Activated CD4-positive, alpha-beta memory T cell treated with anti-CD3 and anti-CD28 coated beads for 36 hours (primary cell): ENCODE measurements around the gene DENND11. TPM values are rescaled to one million over a fixed set of nuclear protein-coding genes. Genes with fewer than 3 reads are reported as not detected.
"Not testable (repeated sequence)": the region's sequence is repeated elsewhere in the genome, so short reads cannot be mapped to it uniquely, and the experiment has no call there.

Experiments used
- CTCF ChIA-PET: fragments of 350-600 bp; sonication (Branson Sonifier 250); formaldehyde crosslinking; loops from one replicate; lab custom pipeline; 2021; ENCODE audit warnings: antibody characterized with exemption, inconsistent platforms; lab: Charles Lee
- POLR2A ChIA-PET: fragments of 350-600 bp; sonication (Branson Sonifier 250); formaldehyde crosslinking; loops from one replicate; lab custom pipeline; 2021; ENCODE audit warnings: antibody characterized with exemption; lab: Charles Lee
- DNase-seq: peaks from one replicate; pipeline ENCODE4 v3.0.0-alpha.2; 2020
- H3K27ac Mint-ChIP-seq: one replicate; pipeline ENCODE4 v1.8.0; 2021; ENCODE audit warnings: mixed read lengths
- H3K27me3 Mint-ChIP-seq: one replicate; pipeline ENCODE4 v1.8.0; 2021; ENCODE audit warnings: mixed read lengths
- H3K36me3 Mint-ChIP-seq: one replicate; pipeline ENCODE4 v1.8.0; 2021; ENCODE audit warnings: mixed read lengths
- H3K4me1 Mint-ChIP-seq: one replicate; pipeline ENCODE4 v1.8.0; 2021; ENCODE audit warnings: low read depth, mixed read lengths
- H3K4me3 Mint-ChIP-seq: one replicate; pipeline ENCODE4 v1.8.0; 2021; ENCODE audit warnings: mild to moderate bottlenecking, mixed read lengths
- H3K9me3 Mint-ChIP-seq: one replicate; pipeline ENCODE4 v1.8.0; 2021; ENCODE audit warnings: mixed read lengths
- intact Hi-C: fragments of 100-400 bp; cut with micrococcal nuclease; formaldehyde crosslinking; loops from one replicate; pipeline ENCODE4 v1.15.1; 2023
- total RNA-seq, 2 experiments: library from RNA; stranded (reverse); gene quantifications; one replicate each; pipeline ENCODE4 v1.2.3, GENCODE V29; 2021

DENND11 gene
- total RNA-seq, 2 experiments from 2014 or later = 27.5 to 28.9 TPM

DNA sequence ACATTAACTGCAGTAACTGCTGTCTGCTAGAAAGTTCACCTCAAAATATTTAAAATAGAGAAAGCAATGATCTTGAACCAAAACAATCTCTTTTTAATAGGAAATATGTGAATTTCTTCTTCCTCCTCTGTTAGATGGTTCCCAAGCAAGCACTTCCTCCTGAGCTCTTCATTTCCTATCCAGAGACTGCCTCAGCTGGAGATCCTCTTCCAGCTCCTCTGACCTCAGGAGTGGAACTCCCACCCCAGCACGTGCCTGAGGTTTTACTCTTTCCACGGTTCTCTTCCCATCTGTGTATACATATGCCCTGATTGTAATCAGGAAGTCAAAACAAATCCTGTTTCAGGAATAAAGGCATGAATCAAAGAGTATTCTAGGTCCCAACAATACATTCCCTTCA, 5.6 kb downstream of the DENND11 start:
- Mint-ChIP-seq H3K27ac (no peak overlapping the region), H3K4me1 (peaks cover 54% of the 10 kb centered on the region), H3K36me3 (peaks cover 3% of the 10 kb centered on the region), H3K27me3 (no peaks in the 10 kb centered on the region), H3K9me3 (no peaks in the 10 kb centered on the region), H3K4me3 (no peak overlapping the region)
- POLR2A ChIA-PET = no interaction called here
- intact Hi-C loops = no loop called here
- no peak for DNase-seq
- CTCF ChIA-PET = interaction anchor here (0.6 to 1.4 kb wide), 2 partner anchors 196 to 280 kb away, joined by 3 read pairs; no protein-coding TSS in a partner anchor

- no peaks in the 10 kb centered on the region for H3K9me3 Mint-ChIP-seq
- ChIA-PET CTCF (interaction anchor here (0.6 to 1.4 kb wide), 2 partner anchors 195 to 280 kb away, joined by 3 read pairs; no protein-coding TSS in a partner anchor), POLR2A (no interaction called here)
- no peak overlapping the region for H3K27ac Mint-ChIP-seq
- no peaks in the 10 kb centered on the region for H3K27me3 Mint-ChIP-seq
- peaks cover 3% of the 10 kb centered on the region for H3K36me3 Mint-ChIP-seq
- no peak overlapping the region for H3K4me3 Mint-ChIP-seq
- intact Hi-C loops = no loop called here
- H3K4me1 Mint-ChIP-seq = peaks cover 52% of the 10 kb centered on the region
- DNase-seq = no peak
Measured at GRCh38 chr7:141695803-141696289, 6.1 kb downstream of the DENND11 start.

- H3K9me3 Mint-ChIP-seq = no peaks in the 10 kb centered on the region
- ChIA-PET CTCF (no interaction called here), POLR2A (no interaction called here)
- H3K36me3 Mint-ChIP-seq = no peaks in the 10 kb centered on the region
- no peak for DNase-seq
- no peaks in the 10 kb centered on the region for H3K27me3 Mint-ChIP-seq
- H3K4me1 Mint-ChIP-seq = peaks cover 27% of the 10 kb centered on the region
- no peak overlapping the region for H3K27ac Mint-ChIP-seq
- no peak overlapping the region for H3K4me3 Mint-ChIP-seq
- intact Hi-C loops = no loop called here
Measured at GRCh38 chr7:141693082-141693481, 8.9 kb downstream of the DENND11 start.

DNA sequence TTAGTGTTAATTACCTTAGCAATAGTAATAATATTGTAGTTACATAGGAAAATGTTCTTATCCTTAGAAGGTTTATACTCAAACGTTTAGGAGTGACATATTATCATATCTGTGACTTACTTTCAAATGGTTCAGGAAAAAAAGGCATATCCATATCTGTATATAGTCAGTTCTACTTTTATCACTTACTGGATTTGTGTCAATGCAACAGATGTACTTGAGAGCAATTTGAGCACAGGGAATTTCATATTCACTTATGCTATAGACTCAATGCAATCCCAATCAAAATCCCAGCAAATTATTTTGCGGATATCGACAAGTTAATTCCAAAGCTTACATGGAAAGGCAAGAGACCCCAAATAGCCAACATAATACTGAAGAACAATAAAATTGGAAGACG, 10.0 kb downstream of the DENND11 start:
- H3K36me3 Mint-ChIP-seq = no peaks in the 10 kb centered on the region
- no peak for DNase-seq
- no peaks in the 10 kb centered on the region for H3K9me3 Mint-ChIP-seq
- intact Hi-C loops = no loop called here
- H3K27ac Mint-ChIP-seq = no peak overlapping the region
- no peaks in the 10 kb centered on the region for H3K27me3 Mint-ChIP-seq
- H3K4me1 Mint-ChIP-seq = peaks cover 15% of the 10 kb centered on the region
- H3K4me3 Mint-ChIP-seq = no peak overlapping the region
- CTCF ChIA-PET = interaction anchor here (0.7 kb wide), 1 partner anchor 404 kb away, joined by 3 read pairs; no protein-coding TSS in a partner anchor
- POLR2A ChIA-PET = no interaction called here

DNA sequence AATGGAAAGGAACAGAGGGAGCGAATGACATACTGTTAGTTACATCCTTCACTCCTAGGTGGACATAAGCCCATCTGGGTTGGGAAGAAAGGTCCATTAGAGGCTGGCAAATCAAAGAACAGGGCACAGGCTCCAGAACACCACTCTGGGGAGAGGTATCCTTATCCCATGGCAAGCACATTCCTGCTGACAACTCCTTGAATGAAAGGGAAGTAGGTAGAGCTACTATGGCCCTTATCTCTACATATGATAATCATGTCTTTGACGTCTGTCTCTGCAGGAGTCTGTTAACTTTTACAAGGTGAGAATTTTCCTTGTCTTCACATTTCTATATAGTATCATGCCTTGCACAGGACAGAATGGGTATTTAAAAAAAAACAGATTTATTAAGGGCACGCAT, 10.4 kb downstream of the DENND11 start:
- H3K36me3 Mint-ChIP-seq = peaks cover 2% of the 10 kb centered on the region
- H3K27ac Mint-ChIP-seq = no peak overlapping the region
- no peaks in the 10 kb centered on the region for H3K9me3 Mint-ChIP-seq
- DNase-seq = no peak
- H3K27me3 Mint-ChIP-seq = no peaks in the 10 kb centered on the region
- H3K4me3 Mint-ChIP-seq = no peak overlapping the region
- ChIA-PET POLR2A (no interaction called here), CTCF (no interaction called here)
- intact Hi-C loops = no loop called here
- H3K4me1 Mint-ChIP-seq = peaks cover 11% of the 10 kb centered on the region

DNA sequence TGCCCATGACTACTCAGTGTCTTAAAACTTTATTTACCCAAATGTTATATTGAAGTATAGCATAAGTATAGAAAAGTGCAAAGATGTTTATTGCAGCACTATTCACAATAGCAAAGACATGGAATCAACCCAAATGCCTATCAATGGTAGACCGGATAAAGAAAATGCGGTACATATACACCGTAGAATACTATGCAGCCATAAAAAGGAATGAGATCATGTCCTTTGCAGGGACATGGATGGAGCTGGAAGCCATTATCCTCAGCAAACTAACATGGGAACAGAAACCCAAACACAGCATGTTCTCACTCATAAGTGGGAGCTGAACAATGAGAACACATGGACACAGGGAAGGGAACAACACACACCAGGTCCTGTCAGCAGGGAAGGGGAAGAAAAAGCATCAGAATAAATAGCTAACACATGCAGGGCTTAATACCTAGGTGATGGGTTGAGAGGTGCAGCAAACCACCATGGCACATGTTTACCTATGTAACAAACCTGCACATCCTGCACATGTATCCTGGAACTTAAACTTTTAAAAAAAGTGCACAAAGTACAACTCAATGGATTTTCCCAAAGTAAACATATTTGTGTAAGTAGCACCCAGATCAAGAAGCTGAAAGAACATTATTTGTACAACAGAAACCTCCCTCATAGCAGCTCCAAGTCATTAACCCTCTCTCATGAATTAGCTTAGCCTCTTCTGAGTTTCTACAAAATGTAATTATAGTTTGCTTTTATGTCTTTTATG, 12.7 kb downstream of the DENND11 start:
- H3K27me3 Mint-ChIP-seq, POLR2A ChIA-PET, H3K9me3 Mint-ChIP-seq, DNase-seq, H3K4me3 Mint-ChIP-seq, H3K27ac Mint-ChIP-seq, H3K4me1 Mint-ChIP-seq, intact Hi-C loops, CTCF ChIA-PET: not testable (repeated sequence)
- peaks cover 17% of the 10 kb centered on the region for H3K36me3 Mint-ChIP-seq

DNA sequence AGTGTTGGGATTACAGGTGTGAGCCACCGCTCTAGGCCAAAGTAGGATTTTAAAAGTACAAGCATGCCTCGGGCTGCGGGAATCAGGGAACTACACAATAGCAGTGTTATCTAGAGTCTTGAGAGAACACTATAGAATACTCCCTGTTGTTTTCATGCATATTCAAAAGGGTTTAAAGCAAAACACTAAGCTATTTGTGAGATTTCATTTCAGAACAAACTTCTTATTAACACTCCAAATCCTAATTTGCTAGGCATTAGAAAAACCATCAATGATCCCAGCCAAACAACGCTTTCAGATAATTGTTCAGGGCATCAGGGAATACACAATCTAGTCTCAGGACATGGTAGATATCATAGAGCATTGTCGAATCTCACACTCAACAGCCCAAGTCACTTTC, 13.9 kb downstream of the DENND11 start:
- Mint-ChIP-seq H3K27me3 (no peaks in the 10 kb centered on the region), H3K4me1 (peaks cover 3% of the 10 kb centered on the region), H3K36me3 (peaks cover 20% of the 10 kb centered on the region), H3K4me3 (no peak overlapping the region), H3K27ac (no peak overlapping the region), H3K9me3 (no peaks in the 10 kb centered on the region)
- no peak for DNase-seq
- ChIA-PET POLR2A (no interaction called here), CTCF (no interaction called here)
- intact Hi-C loops = no loop called here

DNA sequence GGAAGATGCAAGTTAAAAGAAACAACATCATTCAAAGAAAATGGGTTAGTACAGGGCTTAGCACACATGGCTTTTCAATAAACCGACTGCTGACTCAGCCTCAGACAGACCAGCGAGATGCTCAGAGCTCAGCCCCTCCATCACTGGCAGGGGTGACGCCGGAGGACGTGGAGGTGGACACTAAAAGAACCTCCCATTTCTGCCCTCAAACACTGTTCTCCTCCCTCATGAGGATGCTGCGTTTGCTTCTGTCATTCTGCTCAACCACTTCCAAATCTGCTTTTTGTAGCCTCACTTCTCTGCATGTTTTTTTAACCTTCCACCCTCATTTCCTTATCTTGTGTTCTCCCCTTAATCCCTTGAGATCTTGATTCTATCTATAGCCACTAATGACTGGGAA, 15.3 kb downstream of the DENND11 start:
- ChIA-PET CTCF (interaction anchor here (1.3 kb wide), 1 partner anchor 52 kb away, joined by 4 read pairs; the partner anchor contains the start of gene SSBP1), POLR2A (interaction anchor here (0.6 kb wide), 1 partner anchor 35 kb away, joined by 4 read pairs; no protein-coding TSS in a partner anchor)
- intact Hi-C loops = no loop called here
- H3K4me1 Mint-ChIP-seq = peaks cover 3% of the 10 kb centered on the region
- no peak overlapping the region for H3K27ac Mint-ChIP-seq
- no peaks in the 10 kb centered on the region for H3K9me3 Mint-ChIP-seq
- H3K27me3 Mint-ChIP-seq = no peaks in the 10 kb centered on the region
- no peak overlapping the region for H3K4me3 Mint-ChIP-seq
- peaks cover 27% of the 10 kb centered on the region for H3K36me3 Mint-ChIP-seq
- no peak for DNase-seq

GRCh38 chr7:141686074-141686473, 15.9 kb downstream of the DENND11 start:
- DNase-seq = no peak
- H3K27me3 Mint-ChIP-seq = no peaks in the 10 kb centered on the region
- H3K27ac Mint-ChIP-seq = no peak overlapping the region
- H3K9me3 Mint-ChIP-seq = no peaks in the 10 kb centered on the region
- POLR2A ChIA-PET = no interaction called here
- H3K36me3 Mint-ChIP-seq = peaks cover 33% of the 10 kb centered on the region
- intact Hi-C loops = no loop called here
- H3K4me3 Mint-ChIP-seq = no peak overlapping the region
- CTCF ChIA-PET = interaction anchor here (1.3 kb wide), 1 partner anchor 52 kb away, joined by 4 read pairs; the partner anchor contains the start of gene SSBP1
- peaks cover 3% of the 10 kb centered on the region for H3K4me1 Mint-ChIP-seq

GRCh38 chr7:141685285-141686023, 16.5 kb downstream of the DENND11 start:
- ChIA-PET POLR2A (no interaction called here), CTCF (interaction anchor here (0.5 to 1.3 kb wide), 2 partner anchors 53 to 252 kb away, joined by 4 read pairs; partner anchors contain the start of gene SSBP1)
- Mint-ChIP-seq H3K27me3 (no peaks in the 10 kb centered on the region), H3K27ac (no peak overlapping the region), H3K9me3 (no peaks in the 10 kb centered on the region), H3K4me1 (peaks cover 3% of the 10 kb centered on the region), H3K36me3 (peaks cover 38% of the 10 kb centered on the region), H3K4me3 (no peak overlapping the region)
- DNase-seq = no peak
- intact Hi-C loops = no loop called here

- no peak overlapping the region for H3K4me3 Mint-ChIP-seq
- peaks cover 20% of the 10 kb centered on the region for H3K4me1 Mint-ChIP-seq
- H3K27ac Mint-ChIP-seq = no peak overlapping the region
- H3K36me3 Mint-ChIP-seq = peaks cover 24% of the 10 kb centered on the region
- no peaks in the 10 kb centered on the region for H3K9me3 Mint-ChIP-seq
- intact Hi-C loops = loop anchor here (1.0 kb wide), 2 partner anchors 23 to 25 kb away; partner anchors contain the start of gene DENND11
- no peaks in the 10 kb centered on the region for H3K27me3 Mint-ChIP-seq
- CTCF ChIA-PET = interaction anchor here (0.7 to 1.6 kb wide), 2 partner anchors 25 to 76 kb away, joined by 3 to 5 read pairs; no protein-coding TSS in a partner anchor
- no peak for DNase-seq
- POLR2A ChIA-PET = no interaction called here
Measured at GRCh38 chr7:141679014-141679413, 23.0 kb downstream of the DENND11 start.

- intact Hi-C loops = no loop called here
- H3K4me3 Mint-ChIP-seq = no peak overlapping the region
- peaks cover 20% of the 10 kb centered on the region for H3K4me1 Mint-ChIP-seq
- ChIA-PET CTCF (interaction anchor here (1.7 kb wide), 1 partner anchor 61 kb away, joined by 9 read pairs; the partner anchor contains the start of gene SSBP1), POLR2A (no interaction called here)
- no peaks in the 10 kb centered on the region for H3K27me3 Mint-ChIP-seq
- no peaks in the 10 kb centered on the region for H3K9me3 Mint-ChIP-seq
- H3K36me3 Mint-ChIP-seq = peaks cover 15% of the 10 kb centered on the region
- DNase-seq = no peak
- H3K27ac Mint-ChIP-seq = no peak overlapping the region
Measured at GRCh38 chr7:141676618-141677017, 25.3 kb downstream of the DENND11 start.
